ENCODE results near the gene SHQ1.
"Not testable (repeated sequence)": the region's sequence is repeated elsewhere in the genome, so short reads cannot be mapped to it uniquely, and the experiment has no call there.

Gene SHQ1

GRCh38 chr3:72748659-72749058 lies 99.6 kb downstream of the SHQ1 start:
- no peak for DNase-seq (ENCODE audit: low spot score)

DNA sequence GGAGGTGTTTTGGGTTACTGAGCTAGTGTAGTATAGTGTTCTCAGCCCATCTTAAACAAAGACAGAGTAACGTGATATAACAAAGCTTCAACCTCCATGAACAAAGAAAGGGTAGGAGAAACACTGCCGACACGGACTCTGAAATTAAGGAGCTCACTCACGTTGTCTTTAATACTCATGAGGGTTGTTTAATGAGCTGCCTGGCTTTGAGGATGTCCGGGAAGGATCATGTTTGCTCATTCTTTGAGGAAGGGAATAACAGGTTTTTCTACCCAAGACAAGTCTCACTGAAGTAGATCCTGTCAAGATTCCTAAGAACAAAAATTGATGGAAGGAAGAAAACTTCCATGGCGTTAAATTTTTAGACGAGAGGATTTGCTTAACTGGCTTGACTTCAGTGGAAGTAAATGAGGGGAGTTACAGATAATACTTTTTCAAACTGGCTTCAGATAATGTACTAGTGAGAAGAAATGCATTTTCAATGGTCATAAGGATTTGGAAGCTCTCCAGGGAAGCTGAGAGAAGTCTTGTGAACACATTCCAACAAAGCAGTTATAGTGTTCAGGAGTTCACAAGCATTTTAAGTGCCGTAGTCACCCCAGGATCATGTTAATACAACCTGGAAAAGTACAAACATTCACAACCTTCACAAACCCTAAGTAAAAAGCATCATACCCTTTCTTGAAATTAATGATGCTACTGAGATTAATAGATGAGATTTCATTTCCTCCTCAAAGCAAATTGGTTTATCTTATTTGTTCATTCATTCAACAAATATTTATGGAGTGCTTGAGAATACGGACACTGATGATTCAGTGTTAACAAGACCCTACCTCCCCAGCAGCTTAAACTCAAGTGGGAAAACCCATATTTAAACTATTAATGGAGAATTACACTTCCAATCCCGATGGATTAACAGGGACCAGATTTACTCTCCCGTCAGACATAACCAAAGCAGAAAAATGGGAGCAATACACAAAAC lies 101.5 kb downstream of the SHQ1 start:
- DNase-seq (ENCODE audit: low spot score) = no peak

GRCh38 chr3:72745146-72745999 lies 102.9 kb downstream of the SHQ1 start:
- no peak for DNase-seq (ENCODE audit: low spot score)

DNA sequence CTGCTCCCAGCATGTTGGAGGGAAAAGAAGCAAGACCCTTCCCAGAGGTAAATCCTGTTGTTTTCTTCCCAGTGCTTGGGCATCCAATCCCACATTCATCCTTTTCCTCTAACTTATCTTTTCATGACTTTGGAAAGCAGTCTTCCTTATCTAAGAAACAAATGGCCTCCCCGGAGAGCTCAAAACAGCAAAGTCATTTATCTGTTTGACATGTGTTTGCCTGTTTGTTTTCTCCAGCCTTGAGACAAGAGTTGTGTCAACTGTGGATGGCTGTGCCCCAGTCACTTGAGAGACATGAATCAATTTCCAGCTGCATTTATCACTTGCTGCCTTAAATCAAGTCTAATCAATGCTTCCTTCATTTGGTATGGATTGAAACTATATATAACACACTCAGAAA lies 103.9 kb downstream of the SHQ1 start:
- no peak for DNase-seq (ENCODE audit: low spot score)

GRCh38 chr3:72739531-72740466 lies 108.4 kb downstream of the SHQ1 start:
- DNase-seq (ENCODE audit: low spot score) = no peak

- peak; percentile 69 for DNase-seq (ENCODE audit: low spot score)
Observed at GRCh38 chr3:72738752-72739530, 109.3 kb downstream of the SHQ1 start.

DNA sequence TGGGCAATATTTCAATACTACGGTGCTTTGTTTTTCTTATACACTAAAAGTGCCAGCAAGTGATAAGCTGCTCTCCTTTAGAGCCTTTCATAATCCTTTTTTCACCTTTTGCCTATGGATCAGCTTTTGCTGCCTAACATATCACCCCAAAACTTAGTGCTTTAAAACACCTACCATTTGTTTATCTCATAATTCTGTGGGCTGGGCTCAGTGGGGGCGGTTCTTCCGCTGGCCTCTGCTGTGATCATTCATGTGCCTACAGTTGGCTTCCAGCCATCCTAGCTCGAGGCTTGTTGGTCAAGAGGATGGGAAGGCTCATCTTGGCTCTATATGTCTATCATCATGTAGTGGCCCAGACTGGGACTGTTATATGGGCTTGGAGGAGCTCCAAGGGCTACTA lies 113.2 kb downstream of the SHQ1 start:
- DNase-seq (ENCODE audit: low spot score) = not testable (repeated sequence)

DNA sequence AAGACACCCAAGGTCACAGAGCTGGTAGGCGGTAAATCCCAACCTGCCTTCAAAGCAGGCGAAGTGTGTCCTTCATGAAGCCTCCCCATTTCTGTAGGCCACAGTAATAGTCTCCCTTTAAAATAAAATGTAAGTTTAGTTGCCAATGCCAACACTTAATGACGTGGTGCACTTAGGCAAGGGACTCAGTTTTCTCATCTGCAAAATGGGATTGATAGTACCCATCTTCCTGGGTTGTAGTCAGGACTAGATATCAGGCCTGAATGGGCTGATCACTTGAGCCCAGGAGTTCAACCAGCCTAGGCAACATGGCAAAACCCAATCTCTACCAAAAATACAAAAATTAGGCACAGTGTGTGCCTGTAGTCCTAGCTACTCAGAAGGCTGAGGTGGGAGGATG lies 114.6 kb downstream of the SHQ1 start:
- no peak for DNase-seq (ENCODE audit: low spot score)

DNA sequence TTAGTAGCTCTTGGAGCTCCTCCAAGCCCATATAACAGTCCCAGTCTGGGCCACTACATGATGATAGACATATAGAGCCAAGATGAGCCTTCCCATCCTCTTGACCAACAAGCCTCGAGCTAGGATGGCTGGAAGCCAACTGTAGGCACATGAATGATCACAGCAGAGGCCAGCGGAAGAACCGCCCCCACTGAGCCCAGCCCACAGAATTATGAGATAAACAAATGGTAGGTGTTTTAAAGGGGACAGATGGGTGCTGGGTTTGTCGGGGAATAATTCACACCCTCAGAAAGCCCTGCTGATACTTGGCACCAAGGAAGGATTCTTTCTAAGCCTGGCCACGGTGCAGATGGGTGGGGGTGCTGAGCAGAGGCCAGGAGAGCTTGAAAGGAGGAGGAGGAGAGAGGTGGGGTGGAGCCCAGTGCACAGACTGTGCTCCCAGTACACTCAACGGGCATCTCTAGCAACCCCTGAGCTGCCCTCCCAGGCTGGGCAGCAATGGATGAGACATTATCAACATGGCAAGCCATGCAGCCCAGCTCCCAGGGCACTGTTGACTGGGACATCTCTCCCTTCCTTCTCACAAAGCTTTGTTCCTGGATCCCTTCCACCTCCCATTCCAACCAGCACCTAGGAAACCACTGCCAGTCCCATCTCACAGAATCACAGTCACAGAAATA lies 115.4 kb downstream of the SHQ1 start:
- DNase-seq (ENCODE audit: low spot score) = not testable (repeated sequence)

GRCh38 chr3:72728958-72729467 lies 119.2 kb downstream of the SHQ1 start:
- no peak for DNase-seq (ENCODE audit: low spot score)

DNA sequence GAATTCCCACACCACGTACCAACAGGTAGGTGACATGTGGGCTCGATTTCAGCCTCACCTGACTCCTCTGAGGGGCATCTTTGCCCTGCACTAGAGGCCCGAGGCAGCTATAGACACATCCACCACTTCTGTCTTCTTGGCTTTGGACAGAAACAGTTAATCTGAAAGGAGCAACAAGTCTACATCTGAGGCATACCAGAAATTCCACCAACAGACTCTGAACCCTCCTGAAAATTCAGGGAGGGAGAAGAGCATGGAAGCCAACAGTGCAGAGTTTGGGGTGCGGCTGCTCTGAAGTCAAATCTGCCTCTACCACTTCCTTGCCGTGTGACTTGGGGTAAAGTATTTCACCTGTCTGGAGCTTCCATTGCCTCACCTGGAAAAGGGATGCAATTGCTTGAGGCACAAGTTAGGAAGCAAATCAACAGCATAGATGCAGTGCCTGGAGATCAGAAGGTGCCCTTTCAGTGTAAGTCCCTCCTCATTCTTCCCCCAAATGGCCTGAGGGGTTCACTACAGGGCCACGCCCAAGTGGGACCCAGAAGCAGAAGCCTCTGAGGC lies 119.8 kb downstream of the SHQ1 start:
- no peak for DNase-seq (ENCODE audit: low spot score)

DNA sequence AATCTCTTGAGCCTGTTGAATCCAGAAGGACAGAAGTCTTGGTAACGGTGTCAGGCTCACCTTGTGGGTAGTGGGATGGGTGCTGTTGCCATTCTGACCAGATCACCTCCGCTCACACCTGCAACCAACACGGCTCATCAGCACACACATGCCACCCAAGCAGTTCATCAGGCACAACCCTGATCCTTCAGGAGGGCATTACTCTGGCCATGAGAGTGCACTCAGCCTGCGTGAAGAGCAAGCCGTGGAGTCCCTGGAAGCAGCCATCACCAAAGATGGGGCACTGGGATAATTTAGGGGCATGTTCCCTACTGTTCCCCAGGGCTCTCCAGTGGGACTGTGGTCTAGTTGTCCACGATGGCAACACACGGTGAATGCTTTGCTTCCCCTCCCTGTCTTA lies 120.5 kb downstream of the SHQ1 start:
- DNase-seq (ENCODE audit: low spot score) = no peak

- DNase-seq (ENCODE audit: low spot score) = no peak
Observed at GRCh38 chr3:72727172-72727571, 121.1 kb downstream of the SHQ1 start.

DNA sequence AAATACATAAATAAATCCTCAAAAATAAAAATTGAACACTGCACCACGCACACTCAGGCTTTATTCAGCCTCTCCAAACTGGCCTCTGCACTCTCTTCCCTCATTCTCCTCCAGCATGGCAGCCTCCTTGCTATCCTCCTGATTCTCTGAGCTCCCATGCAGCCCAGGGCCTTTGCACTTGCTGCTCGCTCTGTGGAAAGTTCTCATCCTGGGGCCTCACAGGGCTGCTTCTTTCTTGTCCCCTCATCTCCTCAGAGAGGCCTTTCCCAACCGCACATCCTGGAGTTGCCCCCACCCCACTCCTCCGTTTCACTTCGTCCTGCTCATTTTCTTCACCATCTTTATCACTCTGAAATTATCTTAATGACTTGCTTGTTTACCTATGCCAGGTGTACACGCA lies 123.0 kb downstream of the SHQ1 start:
- DNase-seq (ENCODE audit: low spot score) = no peak

DNA sequence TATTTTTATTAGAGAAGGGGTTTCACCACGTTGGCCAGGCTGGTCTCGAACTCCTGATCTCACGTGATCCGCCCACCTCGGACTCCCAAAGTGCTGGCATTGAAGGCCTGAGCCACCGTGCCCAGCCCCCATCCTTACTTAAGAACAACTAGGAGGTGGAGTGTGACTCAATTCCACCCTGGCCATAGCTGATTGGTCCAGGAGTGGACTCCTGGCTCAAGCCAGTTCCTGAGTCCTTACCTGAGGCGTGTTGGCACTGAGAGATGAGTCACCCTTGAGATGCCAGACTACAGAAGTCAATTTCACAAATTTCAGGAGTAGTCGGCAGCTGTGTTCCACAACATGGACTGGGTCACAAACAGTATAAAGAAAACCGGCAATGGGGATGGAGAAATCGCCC lies 124.2 kb downstream of the SHQ1 start:
- DNase-seq (ENCODE audit: low spot score) = no peak

DNA sequence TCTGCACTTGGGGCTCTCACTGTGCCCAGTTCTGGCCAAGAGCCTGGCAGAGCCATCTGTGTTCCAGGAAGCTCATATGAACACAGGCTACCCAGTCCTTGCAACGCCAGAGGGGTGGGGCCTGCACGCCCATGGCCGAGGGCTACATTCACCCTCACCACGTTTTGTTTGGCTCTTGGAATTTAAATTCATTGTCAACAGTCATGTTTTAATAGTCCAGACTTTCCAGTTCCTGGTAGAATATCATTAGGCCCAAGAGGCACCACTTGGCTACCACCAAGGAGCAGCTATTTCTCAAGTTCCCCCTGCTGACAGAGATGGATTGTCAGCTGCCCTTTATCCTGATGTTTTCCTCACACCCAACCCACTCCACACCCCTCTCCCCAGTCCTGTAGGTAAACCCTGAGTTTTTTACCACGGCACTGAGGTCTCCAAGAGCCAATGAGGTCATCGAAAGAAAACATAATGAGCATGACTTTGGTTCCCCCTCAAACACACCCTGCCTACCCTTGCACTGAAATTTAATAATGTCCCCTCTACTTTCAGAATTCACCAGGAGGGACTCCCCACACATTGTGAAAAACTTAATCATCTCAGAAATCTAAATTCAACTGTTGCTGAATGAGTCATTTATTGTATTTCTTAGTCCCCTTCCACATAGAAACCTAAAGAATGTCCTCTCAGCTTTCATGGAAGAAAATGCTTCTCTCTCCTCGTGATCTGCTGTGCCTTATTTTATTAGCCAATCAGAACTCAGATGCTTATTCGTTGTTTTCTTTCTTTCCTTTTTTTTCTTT lies 125.1 kb downstream of the SHQ1 start:
- peak; percentile 44 for DNase-seq (ENCODE audit: low spot score)

DNA sequence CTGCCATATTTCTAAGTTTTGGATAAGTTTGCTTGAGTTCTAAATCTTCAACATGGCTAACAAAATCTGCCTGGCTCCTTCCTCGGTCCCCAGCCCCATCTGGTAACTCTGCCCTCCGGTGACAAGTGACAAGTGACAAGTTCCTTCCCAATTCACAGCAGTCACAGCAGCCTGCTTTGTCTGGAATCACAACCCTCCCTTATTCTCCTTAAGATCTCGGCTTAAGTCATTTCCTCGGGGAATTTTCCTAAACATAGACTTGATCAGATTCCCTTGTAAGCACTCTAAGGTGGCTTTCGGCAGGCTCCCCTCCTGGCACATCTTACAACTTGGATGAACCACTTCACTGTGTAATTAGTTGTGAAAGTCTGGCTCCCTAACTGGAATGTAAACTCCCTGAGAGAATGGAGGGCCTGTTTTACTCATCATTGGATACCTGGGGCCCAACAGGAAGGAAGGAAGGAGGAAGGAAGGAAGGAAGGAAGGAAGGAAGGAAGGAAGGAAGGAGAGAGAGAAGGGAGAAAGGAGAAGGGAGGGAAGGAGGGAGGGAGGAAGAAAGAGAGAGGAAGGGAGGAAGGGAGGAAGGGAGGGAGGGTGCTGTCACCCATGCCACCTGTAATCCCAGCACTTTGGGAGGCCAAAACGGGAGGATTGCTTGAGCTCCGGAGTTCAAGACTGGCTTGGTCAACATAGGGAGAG lies 126.4 kb downstream of the SHQ1 start:
- no peak for DNase-seq (ENCODE audit: low spot score)

- DNase-seq (ENCODE audit: low spot score) = no peak
Observed at GRCh38 chr3:72720566-72720965, 127.7 kb downstream of the SHQ1 start.

Data from activated CD4-positive, alpha-beta T cell treated with anti-CD3 and anti-CD28 coated beads, Interleukin-2, Interleukin-4, amounts not matched to agents 100 ng/mL and 50 ng/mL, durations not matched to agents 16 hours and 8 hours (primary cell).